Keratinocyte (primary cell): Measurements from ENCODE around the gene RAP1GAP. TPM values are rescaled to one million over a fixed set of nuclear protein-coding genes. Genes with fewer than 3 reads are reported as not detected.

ENCODE experiments used
- DNase-seq: peaks from one replicate; pipeline ENCODE4 v3.0.0-alpha.2; 2011; ENCODE audit warnings: low read depth, missing footprints, low spot score
- FAIRE-seq: peaks from 2 replicates; lab custom pipeline; 2011; peaks lifted over from hg19 to GRCh38; lab: Jason Lieb, UNC
- H2AFZ ChIP-seq: 2 replicates; pipeline ENCODE4 v1.6.0; 2012; ENCODE audit warnings: low read length, control low read depth, inconsistent platforms; ENCODE audit not compliant: control insufficient read depth
- H3K27ac ChIP-seq: 2 replicates; pipeline ENCODE4 v1.5.1; 2011; ENCODE audit warnings: low read length; ENCODE audit not compliant: control insufficient read depth, insufficient read depth
- H3K27me3 ChIP-seq: 3 replicates; pipeline ENCODE4 v1.6.0; 2011; ENCODE audit warnings: low read length; ENCODE audit not compliant: control insufficient read depth, insufficient read depth; ENCODE audit errors: extremely low read depth
- H3K36me3 ChIP-seq, 2 experiments: 2 replicates in 1 of 2; 3 replicates in 1 of 2; pipeline ENCODE4 v1.5.1; 2011; ENCODE audit warnings: low read length in 2 of 2, mild to moderate bottlenecking in 1 of 2; ENCODE audit not compliant: control insufficient read depth in 2 of 2, insufficient read depth in 2 of 2; ENCODE audit errors: extremely low read depth in 1 of 2
- H3K4me1 ChIP-seq: 3 replicates; pipeline ENCODE4 v1.5.1; 2011; ENCODE audit warnings: low read length; ENCODE audit not compliant: control insufficient read depth, insufficient read depth; ENCODE audit errors: extremely low read depth
- H3K4me2 ChIP-seq: 3 replicates; pipeline ENCODE4 v1.6.0; 2011; ENCODE audit warnings: low read depth, low read length; ENCODE audit not compliant: control insufficient read depth, insufficient read depth; ENCODE audit errors: extremely low read depth
- H3K4me3 ChIP-seq, 3 experiments: fragments of 200-600 bp in 1 of 3; sonication (generic) in 1 of 3; 2 replicates in 2 of 3; 3 replicates in 1 of 3; pipeline ENCODE4 v1.5.1; 2011 to 2016; ENCODE audit warnings: low read length in 3 of 3, mild to moderate bottlenecking in 3 of 3, control low read depth in 2 of 3, inconsistent platforms in 1 of 3, low read depth in 1 of 3, mixed read lengths in 1 of 3, mixed run types in 1 of 3, moderate library complexity in 1 of 3; ENCODE audit not compliant: control insufficient read depth in 2 of 3, insufficient read depth in 2 of 3; ENCODE audit errors: extremely low read depth in 1 of 3
- H3K79me2 ChIP-seq: 2 replicates; pipeline ENCODE4 v1.6.0; 2012; ENCODE audit warnings: low read length; ENCODE audit not compliant: control insufficient read depth, insufficient read depth
- H3K9ac ChIP-seq: 3 replicates; pipeline ENCODE4 v1.6.0; 2011; ENCODE audit warnings: low read length; ENCODE audit not compliant: control insufficient read depth, insufficient read depth; ENCODE audit errors: extremely low read depth
- H3K9me1 ChIP-seq: 3 replicates; pipeline ENCODE4 v1.6.0; 2011; ENCODE audit warnings: low read length; ENCODE audit not compliant: control insufficient read depth, insufficient read depth; ENCODE audit errors: extremely low read depth
- H3K9me3 ChIP-seq: 2 replicates; pipeline ENCODE4 v1.5.1; 2012; ENCODE audit warnings: low read depth, low read length; ENCODE audit not compliant: control insufficient read depth
- H4K20me1 ChIP-seq: 3 replicates; pipeline ENCODE4 v1.6.0; 2011; ENCODE audit warnings: low read length; ENCODE audit not compliant: control insufficient read depth, insufficient read depth; ENCODE audit errors: extremely low read depth
- EZH2 ChIP-seq: IDR thresholded peaks from one replicate; pipeline ENCODE4 v1.6.1; 2012; ENCODE audit warnings: inconsistent platforms, mild to moderate bottlenecking, low read length, moderate library complexity
- dilution Hi-C: fragments of 300-500 bp; cut with MboI; formaldehyde crosslinking; loops from one replicate; pipeline ENCODE4 v1.7.0; 2020; ENCODE audit warnings: low sequenced_read_pairs; ENCODE audit not compliant: extremely low pct_ligation_motif_present
- polyA plus RNA-seq, 5 experiments: library from polyadenylated mRNA; depleted of rRNA in 3 of 5; stranded (reverse) in 3 of 5; stranded (forward) in 1 of 5; unstranded in 1 of 5; fragments of >200 nt; gene quantifications; 1 replicate in 1 of 5; 2 replicates in 3 of 5; 3 replicates in 1 of 5; pipeline versions ENCODE4 v1.2.1 to v1.2.3, GENCODE V29; 2011 to 2012; ENCODE audit warnings: missing spikeins in 2 of 5, low read depth in 1 of 5, low replicate concordance in 1 of 5
- TF ChIP-seq, protein P1 (sequence below), 3 experiments: IDR thresholded peaks in 1 of 3; conservative IDR thresholded peaks in 1 of 3; optimal IDR thresholded peaks in 1 of 3; 2 replicates in 2 of 3; 3 replicates in 1 of 3; pipeline versions ENCODE3 to v1.5.1; 2011; ENCODE audit warnings: low read length in 3 of 3, mild to moderate bottlenecking in 3 of 3, moderate library complexity in 2 of 3, control low read depth in 1 of 3, inconsistent platforms in 1 of 3; ENCODE audit not compliant: insufficient read depth in 2 of 3; ENCODE audit errors: extremely low read depth in 1 of 3

RAP1GAP gene
- polyA plus RNA-seq, 1 donor (not counting 4 experiments of a cell fraction or from before 2014, with no cell fraction given), result 1.1 TPM

DNA sequence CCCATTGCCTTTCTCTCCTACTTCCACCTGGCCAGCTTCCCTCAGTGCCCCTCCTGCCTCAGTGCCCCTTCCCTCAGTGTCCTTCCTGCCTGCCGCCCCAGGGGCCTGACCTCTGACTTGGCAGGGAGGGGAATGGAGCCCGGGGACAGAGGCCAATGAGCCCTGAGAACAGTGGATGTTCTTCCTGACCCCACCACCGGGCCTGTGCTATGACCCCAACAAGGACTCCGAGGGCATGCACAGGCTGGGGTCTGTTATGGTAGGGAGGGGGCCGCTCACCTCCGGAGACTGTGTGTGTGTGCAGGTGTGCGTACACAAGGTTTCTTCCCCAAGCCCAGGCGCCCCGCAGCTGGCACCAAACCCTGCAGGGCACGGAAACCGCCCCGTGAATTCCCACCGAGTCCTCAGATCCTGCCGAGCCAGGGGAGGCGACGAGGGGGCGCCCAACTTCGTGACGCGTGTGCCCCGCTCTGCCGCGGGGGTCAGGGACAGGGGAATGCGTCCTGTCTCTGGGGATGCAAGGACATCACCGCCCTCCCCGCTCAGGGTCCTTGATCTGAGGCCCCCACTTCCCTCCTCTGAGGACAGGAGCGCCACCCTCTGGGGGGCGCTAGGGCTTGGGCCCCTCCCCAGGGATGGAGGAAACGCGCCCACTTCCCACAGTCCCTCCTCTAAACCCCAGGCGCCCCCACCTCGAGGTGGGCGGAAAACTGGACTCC, 766 bp downstream of the RAP1GAP start:
- Histone ChIP-seq H4K20me1 (no peaks in the 10 kb centered on the region), H3K79me2 (no peaks in the 10 kb centered on the region), H3K4me2 (peak overlapping the region; percentile 67), H3K4me1 (peaks cover 8% of the 10 kb centered on the region), H3K4me3 (no peak overlapping the region), H3K9ac (no peak overlapping the region), H3K9me3 (no peaks in the 10 kb centered on the region), H3K27ac (no peak overlapping the region), H2AFZ (no peak overlapping the region), H3K9me1 (peaks cover 3% of the 10 kb centered on the region), H3K36me3 (no peaks in the 10 kb centered on the region), H3K27me3 (peaks cover 44% of the 10 kb centered on the region)
- peak; percentile 58 for TF ChIP-seq EZH2
- TF ChIP-seq, protein P1, sequence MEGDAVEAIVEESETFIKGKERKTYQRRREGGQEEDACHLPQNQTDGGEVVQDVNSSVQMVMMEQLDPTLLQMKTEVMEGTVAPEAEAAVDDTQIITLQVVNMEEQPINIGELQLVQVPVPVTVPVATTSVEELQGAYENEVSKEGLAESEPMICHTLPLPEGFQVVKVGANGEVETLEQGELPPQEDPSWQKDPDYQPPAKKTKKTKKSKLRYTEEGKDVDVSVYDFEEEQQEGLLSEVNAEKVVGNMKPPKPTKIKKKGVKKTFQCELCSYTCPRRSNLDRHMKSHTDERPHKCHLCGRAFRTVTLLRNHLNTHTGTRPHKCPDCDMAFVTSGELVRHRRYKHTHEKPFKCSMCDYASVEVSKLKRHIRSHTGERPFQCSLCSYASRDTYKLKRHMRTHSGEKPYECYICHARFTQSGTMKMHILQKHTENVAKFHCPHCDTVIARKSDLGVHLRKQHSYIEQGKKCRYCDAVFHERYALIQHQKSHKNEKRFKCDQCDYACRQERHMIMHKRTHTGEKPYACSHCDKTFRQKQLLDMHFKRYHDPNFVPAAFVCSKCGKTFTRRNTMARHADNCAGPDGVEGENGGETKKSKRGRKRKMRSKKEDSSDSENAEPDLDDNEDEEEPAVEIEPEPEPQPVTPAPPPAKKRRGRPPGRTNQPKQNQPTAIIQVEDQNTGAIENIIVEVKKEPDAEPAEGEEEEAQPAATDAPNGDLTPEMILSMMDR (optimal IDR thresholded peaks at IDR 0.05 in 1 of 3, IDR thresholded peaks at IDR 0.05 in 1 of 3, conservative IDR thresholded peaks at IDR 0.05 in 1 of 3; ENCODE audit: extremely low read depth in 1 of 3, insufficient read depth in 2 of 3, low read length in 3 of 3), result no peak
- FAIRE-seq (no peak), DNase-seq (no peak)
- dilution Hi-C loops, result no loop called here

DNA sequence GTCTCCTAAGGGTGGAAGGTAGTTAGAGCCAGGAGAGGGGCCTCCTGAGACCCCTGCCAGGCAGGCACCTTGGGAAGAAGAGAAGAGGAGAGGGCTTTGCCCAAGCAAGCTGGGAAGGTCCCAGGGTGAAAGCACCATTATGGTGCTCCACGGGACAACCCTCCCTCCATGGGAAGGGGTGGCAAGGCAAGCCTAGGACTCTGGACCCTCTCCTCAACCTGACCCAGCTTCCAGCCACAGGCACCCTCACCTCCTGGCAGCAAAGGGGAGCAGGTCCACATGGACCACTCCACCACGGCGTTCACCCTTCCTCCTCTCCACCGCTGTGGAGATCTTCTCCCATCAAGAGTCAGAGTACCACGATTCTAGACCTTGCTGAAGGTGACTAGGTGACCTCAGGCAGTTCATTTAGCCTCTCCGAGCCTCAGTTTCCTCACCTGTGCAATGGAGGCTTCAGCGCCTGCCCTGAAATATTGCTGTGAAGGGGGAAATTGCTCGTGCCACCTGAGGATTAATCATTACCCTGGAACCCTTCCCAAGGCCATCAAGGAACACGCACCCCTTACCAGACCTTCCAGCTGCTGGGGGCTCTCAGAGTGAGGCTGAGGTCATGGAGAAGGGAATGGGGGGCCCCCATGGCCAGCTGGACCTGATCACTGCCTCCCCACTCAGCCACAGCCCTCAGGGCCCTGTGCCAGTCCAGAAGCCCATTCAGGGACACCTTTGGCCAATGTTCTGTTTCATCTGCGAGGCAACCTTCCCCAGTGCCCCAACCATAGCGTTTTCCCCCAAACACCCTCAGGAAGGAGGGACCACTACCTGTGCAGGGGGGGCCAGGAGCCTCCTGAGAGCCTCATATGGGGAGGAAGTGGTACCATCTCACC, 1.6 kb downstream of the RAP1GAP start:
- FAIRE-seq, result no peak

More for the DNA sequence above, 1.6 kb downstream of the RAP1GAP start:
- no peaks in the 10 kb centered on the region for H3K9me3 ChIP-seq
- no peaks in the 10 kb centered on the region for H3K9me1 ChIP-seq
- H4K20me1 ChIP-seq, result no peaks in the 10 kb centered on the region
- no peak overlapping the region for H3K9ac ChIP-seq
- TF ChIP-seq, protein P1 (optimal IDR thresholded peaks at IDR 0.05 in 1 of 3, IDR thresholded peaks at IDR 0.05 in 1 of 3, conservative IDR thresholded peaks at IDR 0.05 in 1 of 3; ENCODE audit: extremely low read depth in 1 of 3, insufficient read depth in 2 of 3, low read length in 3 of 3), result no peak
- no peak for TF ChIP-seq EZH2
- H2AFZ ChIP-seq, result no peak overlapping the region
- no peaks in the 10 kb centered on the region for H3K36me3 ChIP-seq
- peaks cover 7% of the 10 kb centered on the region for H3K4me1 ChIP-seq
- no peak overlapping the region for H3K4me3 ChIP-seq
- H3K4me2 ChIP-seq, result no peak overlapping the region
- H3K79me2 ChIP-seq, result no peaks in the 10 kb centered on the region
- dilution Hi-C loops, result no loop called here
- no peak for DNase-seq
- H3K27me3 ChIP-seq, result peaks cover 44% of the 10 kb centered on the region
- H3K27ac ChIP-seq, result no peak overlapping the region
